GM06990 (cell line): Measurements from ENCODE around the gene PRKN.

Source experiments
- DNase-seq: peaks from one replicate; pipeline ENCODE4 v3.0.0-alpha.2; 2011; ENCODE audit not compliant: insufficient read length; ENCODE audit errors: extremely low read depth
- H3K27me3 ChIP-seq: replicated peaks from 2 replicates; pipeline ENCODE4 v1.6.0; 2011; ENCODE audit warnings: low read length; ENCODE audit not compliant: control insufficient read depth, insufficient read depth
- H3K36me3 ChIP-seq: 2 replicates; pipeline ENCODE4 v1.5.1; 2011; ENCODE audit warnings: low read length; ENCODE audit not compliant: control insufficient read depth, insufficient read depth
- H3K4me3 ChIP-seq: replicated peaks from 2 replicates; pipeline ENCODE4 v1.5.1; 2011; ENCODE audit warnings: low read depth, mild to moderate bottlenecking, control low read depth, low read length
- TF ChIP-seq, protein P1 (sequence below): IDR thresholded peaks from 2 replicates; pipeline ENCODE4 v1.5.1; 2011; ENCODE audit warnings: low read length, control low read depth, mild to moderate bottlenecking, inconsistent platforms; ENCODE audit not compliant: insufficient read depth, poor library complexity, severe bottlenecking

Gene PRKN

DNA sequence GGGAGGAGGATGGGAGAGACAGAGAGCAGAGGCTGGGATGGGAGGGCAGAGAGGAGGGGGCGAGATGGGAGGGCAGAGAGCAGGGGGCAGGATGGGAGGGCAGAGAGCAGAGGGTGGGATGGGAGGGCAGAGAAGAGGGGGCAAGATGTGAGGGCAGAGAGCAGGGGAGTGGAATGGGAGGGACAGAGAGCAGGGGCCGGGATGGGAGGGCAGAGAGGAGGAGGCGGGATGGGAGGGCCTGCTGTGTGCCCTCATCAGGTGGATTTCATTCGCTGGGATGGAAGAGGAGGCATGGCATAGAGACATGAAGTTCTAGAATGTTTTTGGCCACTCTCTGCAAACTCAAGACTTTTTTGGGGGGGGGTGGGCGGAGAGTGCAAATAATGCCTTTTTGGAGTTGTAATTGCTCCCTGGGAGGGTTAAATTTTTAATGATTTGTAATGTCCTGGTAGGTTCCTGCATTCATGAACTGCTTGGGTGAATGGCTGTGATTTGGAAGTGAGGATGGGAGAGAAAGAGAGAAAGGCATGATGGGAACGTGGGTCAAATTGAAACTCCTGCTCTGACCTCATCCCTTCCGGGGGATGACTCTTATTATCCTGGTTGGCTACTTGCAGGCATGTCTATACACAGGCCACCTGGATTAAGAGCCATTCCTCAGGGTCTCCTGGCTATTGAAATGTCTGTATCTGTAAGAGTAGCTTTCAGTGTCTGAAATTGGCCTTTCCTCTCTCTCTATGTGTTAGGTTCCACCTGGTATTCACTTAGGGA is 1291.3 kb downstream of the PRKN start:
- DNase-seq: no peak

DNA sequence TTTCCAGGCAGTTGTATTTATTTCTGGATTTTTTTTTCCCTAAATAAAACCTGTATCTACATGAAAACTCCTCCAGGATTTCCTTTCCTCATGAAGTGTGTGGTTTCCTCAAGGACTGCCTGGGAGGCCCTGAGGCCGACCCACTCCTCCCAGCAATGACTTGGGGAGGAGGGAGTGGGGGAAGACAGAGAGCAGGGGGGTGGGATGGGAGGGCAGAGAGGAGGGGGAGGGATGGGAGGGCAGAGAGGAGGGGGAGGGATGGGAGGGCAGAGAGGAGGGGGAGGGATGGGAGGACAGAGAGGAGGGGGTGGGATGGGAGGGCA is 1291.9 kb downstream of the PRKN start:
- no peak for DNase-seq
- H3K36me3 ChIP-seq: no peaks in the 10 kb centered on the region
- no peaks in the 10 kb centered on the region for H3K27me3 ChIP-seq
- TF ChIP-seq, protein P1, sequence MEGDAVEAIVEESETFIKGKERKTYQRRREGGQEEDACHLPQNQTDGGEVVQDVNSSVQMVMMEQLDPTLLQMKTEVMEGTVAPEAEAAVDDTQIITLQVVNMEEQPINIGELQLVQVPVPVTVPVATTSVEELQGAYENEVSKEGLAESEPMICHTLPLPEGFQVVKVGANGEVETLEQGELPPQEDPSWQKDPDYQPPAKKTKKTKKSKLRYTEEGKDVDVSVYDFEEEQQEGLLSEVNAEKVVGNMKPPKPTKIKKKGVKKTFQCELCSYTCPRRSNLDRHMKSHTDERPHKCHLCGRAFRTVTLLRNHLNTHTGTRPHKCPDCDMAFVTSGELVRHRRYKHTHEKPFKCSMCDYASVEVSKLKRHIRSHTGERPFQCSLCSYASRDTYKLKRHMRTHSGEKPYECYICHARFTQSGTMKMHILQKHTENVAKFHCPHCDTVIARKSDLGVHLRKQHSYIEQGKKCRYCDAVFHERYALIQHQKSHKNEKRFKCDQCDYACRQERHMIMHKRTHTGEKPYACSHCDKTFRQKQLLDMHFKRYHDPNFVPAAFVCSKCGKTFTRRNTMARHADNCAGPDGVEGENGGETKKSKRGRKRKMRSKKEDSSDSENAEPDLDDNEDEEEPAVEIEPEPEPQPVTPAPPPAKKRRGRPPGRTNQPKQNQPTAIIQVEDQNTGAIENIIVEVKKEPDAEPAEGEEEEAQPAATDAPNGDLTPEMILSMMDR: no peak
- H3K4me3 ChIP-seq: no peak overlapping the region

More for the DNA sequence above, 1291.3 kb downstream of the PRKN start:
- no peak overlapping the region for H3K4me3 ChIP-seq
- TF ChIP-seq, protein P1: no peak
- H3K27me3 ChIP-seq: no peaks in the 10 kb centered on the region
- no peaks in the 10 kb centered on the region for H3K36me3 ChIP-seq

DNA sequence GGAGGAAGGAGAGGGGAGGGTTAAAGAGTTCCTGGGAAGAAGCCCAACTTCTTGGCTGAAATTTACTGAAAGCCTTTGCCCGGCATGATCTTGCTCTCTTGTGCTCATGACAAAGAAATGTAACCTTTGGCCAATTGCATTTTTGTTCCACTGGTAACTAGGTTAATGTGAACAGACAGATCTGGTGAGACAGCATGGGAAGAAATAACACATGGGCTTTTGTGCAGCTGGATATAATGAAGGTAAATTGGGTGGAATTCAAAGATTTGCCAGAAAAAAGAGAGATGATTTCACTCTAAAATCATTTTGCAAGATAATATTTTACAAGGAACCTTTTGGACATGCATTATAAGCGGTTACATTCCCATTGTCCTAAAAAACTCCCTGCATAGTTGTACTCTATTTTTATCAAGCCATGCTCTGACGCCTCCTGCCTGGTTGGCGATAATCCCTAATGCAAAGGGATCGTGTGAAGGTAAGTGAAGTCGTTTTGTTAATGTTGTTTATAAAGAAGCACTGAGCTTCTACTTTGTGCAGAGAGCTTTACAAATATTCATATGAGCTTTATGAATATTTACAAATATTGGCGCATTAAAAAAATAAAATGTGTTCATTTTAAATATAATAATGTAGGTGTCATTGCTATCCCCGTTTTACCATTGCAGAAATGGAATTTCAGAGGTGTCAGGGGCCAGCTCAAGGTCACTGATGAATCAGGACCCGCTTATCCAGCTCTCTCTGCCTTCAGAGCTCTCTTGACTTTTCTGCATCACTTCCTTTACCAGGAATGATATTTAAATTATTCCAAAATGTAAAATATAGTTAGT is 1292.4 kb downstream of the PRKN start:
- TF ChIP-seq, protein P1: no peak
- DNase-seq: no peak
- no peaks in the 10 kb centered on the region for H3K27me3 ChIP-seq
- no peak overlapping the region for H3K4me3 ChIP-seq
- no peaks in the 10 kb centered on the region for H3K36me3 ChIP-seq

DNA sequence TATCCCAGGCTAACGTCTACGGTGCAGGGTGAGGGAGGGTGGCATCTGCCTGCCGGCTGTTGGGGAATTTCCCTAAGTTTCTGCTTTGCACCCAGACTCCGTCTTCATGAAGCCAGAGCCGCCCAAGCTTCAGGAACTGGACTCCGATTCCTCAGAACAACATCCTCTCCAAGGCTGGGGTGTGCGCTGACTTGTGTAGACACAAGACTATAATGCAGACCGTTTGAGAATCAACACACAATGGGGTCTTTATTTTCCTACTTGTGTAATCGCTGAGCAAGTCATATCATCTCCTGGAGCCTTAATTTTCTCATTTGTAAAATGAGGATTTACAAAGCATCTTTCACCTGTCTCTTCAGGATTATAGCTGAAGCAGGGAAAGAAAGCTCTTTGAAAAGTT is 1293.2 kb downstream of the PRKN start:
- Histone ChIP-seq H3K27me3 (no peaks in the 10 kb centered on the region), H3K36me3 (no peaks in the 10 kb centered on the region), H3K4me3 (no peak overlapping the region)
- DNase-seq: no peak
- TF ChIP-seq, protein P1: no peak

DNA sequence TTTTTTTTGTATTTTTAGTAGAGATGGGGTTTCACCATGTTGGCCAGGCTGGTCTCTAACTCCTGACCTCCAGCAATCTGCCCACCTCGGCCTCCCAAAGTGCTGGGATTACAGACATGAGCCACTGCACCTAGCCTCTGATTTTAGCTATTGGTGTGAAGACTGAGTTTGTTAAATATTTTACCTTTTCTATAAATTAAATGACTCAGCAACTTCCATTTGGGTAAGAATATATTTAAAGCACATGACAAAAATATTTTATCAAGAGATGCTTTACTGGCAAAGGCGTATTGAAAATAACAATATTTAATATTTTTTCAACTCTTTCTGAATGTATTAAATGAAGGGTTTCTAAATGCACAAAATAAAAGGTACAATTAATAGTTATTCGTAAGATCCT is 1295.0 kb downstream of the PRKN start:
- TF ChIP-seq, protein P1: no peak
- DNase-seq: no peak
- Histone ChIP-seq H3K4me3 (no peak overlapping the region), H3K27me3 (no peaks in the 10 kb centered on the region), H3K36me3 (no peaks in the 10 kb centered on the region)
